HepG2 (cell line): Measurements from ENCODE around the gene CCDC73. TPM values are rescaled to one million over a fixed set of nuclear protein-coding genes. Genes with fewer than 3 reads are reported as not detected.

Experiments
- ATAC-seq: fragments of 200-7000 bp; cut with Tn5 transposase; 3 replicates; pipeline ENCODE4 v1.9.1; 2020; ENCODE audit warnings: mild to moderate bottlenecking, moderate library complexity
- BruUV-seq: library from RNA; stranded (reverse); fragments of 400-500 nt; replicated peaks from 2 replicates; lab custom pipeline; 2021; lab: Mats Ljungman, UMichigan
- CTCF ChIA-PET: fragments of 300-600 bp; formaldehyde crosslinking; extraction: SDS; loops from one replicate; lab custom pipeline; 2021; ENCODE audit warnings: low total read pairs, inconsistent platforms, low intra/inter-chr PET ratio; lab: Yijun Ruan, JAX
- POLR2A ChIA-PET: fragments of 350-600 bp; sonication (Branson Sonifier 250); formaldehyde crosslinking; loops from one replicate; lab custom pipeline; 2020; ENCODE audit warnings: antibody characterized with exemption, inconsistent platforms; lab: Yijun Ruan, JAX
- DNase-seq: peaks from one replicate; pipeline ENCODE4 v3.0.0-alpha.2; 2015; ENCODE audit warnings: low spot score
- FAIRE-seq: peaks from 3 replicates; lab custom pipeline; 2011; peaks lifted over from hg19 to GRCh38; lab: Jason Lieb, UNC
- H2AFZ ChIP-seq: one replicate; pipeline ENCODE4 v1.6.1; 2011; ENCODE audit warnings: low read length, inconsistent platforms
- H3K27ac ChIP-seq: fragments of 300-600 bp; 3 replicates; pipeline ENCODE4 v1.8.0; 2011; ENCODE audit warnings: mixed run types, mild to moderate bottlenecking, mixed read lengths, low read length, inconsistent platforms; ENCODE audit not compliant: insufficient read depth; ENCODE audit errors: extremely low read length
- H3K27me3 ChIP-seq, 2 experiments: fragments of 200-600 bp in 1 of 2; 2 replicates in 1 of 2; 3 replicates in 1 of 2; pipeline versions ENCODE4 v1.6.0 to v1.8.0; 2011; ENCODE audit warnings: low read length in 2 of 2, mild to moderate bottlenecking in 2 of 2, moderate library complexity in 2 of 2, inconsistent platforms in 1 of 2; ENCODE audit not compliant: insufficient read depth in 2 of 2, control insufficient read depth in 1 of 2
- H3K36me3 ChIP-seq, 2 experiments: fragments of 200-600 bp in 1 of 2; replicated peaks in 1 of 2; 2 replicates in 1 of 2; 3 replicates in 1 of 2; pipeline versions ENCODE4 v1.5.1 to v1.8.0; 2011; ENCODE audit warnings: low read length in 2 of 2, inconsistent platforms in 1 of 2; ENCODE audit not compliant: insufficient read depth in 2 of 2, control insufficient read depth in 1 of 2
- H3K4me1 ChIP-seq: 2 replicates; pipeline ENCODE4 v1.5.1; 2012; ENCODE audit warnings: low read length, inconsistent platforms; ENCODE audit not compliant: insufficient read depth
- H3K4me2 ChIP-seq: 2 replicates; pipeline ENCODE4 v1.6.0; 2011; ENCODE audit warnings: low read depth, low read length, inconsistent platforms
- H3K4me3 ChIP-seq, 3 experiments: fragments of 200-600 bp in 1 of 3; sonication (generic), shearing (Covaris generic) in 1 of 3; replicated peaks in 1 of 3; 2 replicates each; pipeline ENCODE4 v1.5.1; 2011 to 2016; ENCODE audit warnings: low read length in 3 of 3, inconsistent platforms in 2 of 3, low read depth in 2 of 3, mild to moderate bottlenecking in 2 of 3, control low read depth in 1 of 3, mixed read lengths in 1 of 3; ENCODE audit not compliant: insufficient read depth in 1 of 3
- H3K79me2 ChIP-seq: one replicate; pipeline ENCODE4 v1.6.1; 2011; ENCODE audit warnings: low read length, inconsistent platforms; ENCODE audit not compliant: insufficient read depth
- H3K9ac ChIP-seq: 2 replicates; pipeline ENCODE4 v1.6.0; 2011; ENCODE audit warnings: mild to moderate bottlenecking, low read depth, low read length, inconsistent platforms; ENCODE audit not compliant: insufficient read depth
- H3K9me3 ChIP-seq: 2 replicates; pipeline ENCODE4 v1.5.1; 2012; ENCODE audit warnings: mild to moderate bottlenecking, low read length
- H4K20me1 ChIP-seq: 2 replicates; pipeline ENCODE4 v1.6.0; 2011; ENCODE audit warnings: inconsistent platforms, mild to moderate bottlenecking, low read length, moderate library complexity; ENCODE audit not compliant: insufficient read depth
- ARID5B ChIP-seq: IDR thresholded peaks from 2 replicates; pipeline ENCODE4 v1.4.0; 2020; ENCODE audit warnings: mild to moderate bottlenecking, missing genetic modification reagents
- ARNT ChIP-seq: fragments of 450-650 bp; IDR thresholded peaks from 2 replicates; pipeline ENCODE4 v1.6.1; 2017
- CHCHD3 ChIP-seq: sonication (generic); formaldehyde crosslinking; IDR thresholded peaks from 2 replicates; pipeline ENCODE4 v1.8.0; 2022; ENCODE audit warnings: mild to moderate bottlenecking, missing genetic modification reagents, moderate library complexity
- FOXC1 ChIP-seq: sonication (generic); formaldehyde crosslinking; IDR thresholded peaks from 2 replicates; pipeline ENCODE4 v1.8.0; 2022; ENCODE audit warnings: mild to moderate bottlenecking, missing genetic modification reagents, borderline replicate concordance
- GATAD2A ChIP-seq: IDR thresholded peaks from 2 replicates; pipeline ENCODE4 v1.6.1; 2016
- HNF4A ChIP-seq: sonication (generic); formaldehyde crosslinking; IDR thresholded peaks from 2 replicates; pipeline ENCODE4 v1.4.0; 2020; ENCODE audit warnings: missing genetic modification reagents
- NR2F6 ChIP-seq, 2 experiments: IDR thresholded peaks; 2 replicates each; pipeline ENCODE4 v1.6.1; 2016; ENCODE audit warnings: antibody characterized with exemption in 1 of 2, mild to moderate bottlenecking in 1 of 2
- NRL ChIP-seq: sonication (generic); formaldehyde crosslinking; IDR thresholded peaks from 2 replicates; pipeline ENCODE4 v1.5.0; 2020; ENCODE audit warnings: missing genetic modification reagents, mild to moderate bottlenecking, moderate library complexity, borderline replicate concordance
- PAX8 ChIP-seq: sonication (generic); formaldehyde crosslinking; IDR thresholded peaks from 2 replicates; pipeline ENCODE4 v1.8.0; 2022; ENCODE audit warnings: mild to moderate bottlenecking, missing genetic modification reagents, borderline replicate concordance
- RAD51 ChIP-seq: fragments of 450-650 bp; IDR thresholded peaks from 2 replicates; pipeline ENCODE4 v1.6.1; 2016; ENCODE audit warnings: borderline replicate concordance
- SOX13 ChIP-seq, 3 experiments: fragments of 450-650 bp in 1 of 3; sonication (generic) in 1 of 3; formaldehyde crosslinking in 1 of 3; IDR thresholded peaks in 2 of 3; conservative IDR thresholded peaks in 1 of 3; 2 replicates each; pipeline versions ENCODE4 v1.5.0 to v1.6.1; 2016 to 2020; ENCODE audit warnings: antibody characterized with exemption in 1 of 3, mild to moderate bottlenecking in 1 of 3, missing compliant biosample characterization in 1 of 3, missing genetic modification reagents in 1 of 3, moderate library complexity in 1 of 3
- TCF7 ChIP-seq: sonication (generic); IDR thresholded peaks from 2 replicates; pipeline ENCODE4 v1.6.1; 2016; ENCODE audit warnings: antibody characterized with exemption, low read depth
- TFAP4 ChIP-seq: sonication (generic); IDR thresholded peaks from 2 replicates; pipeline ENCODE4 v1.6.1; 2016; ENCODE audit warnings: low read depth, borderline replicate concordance
- ZNF329 ChIP-seq: sonication (generic); formaldehyde crosslinking; IDR thresholded peaks from 2 replicates; pipeline ENCODE4 v1.9.0; 2021; ENCODE audit warnings: low read depth, mild to moderate bottlenecking, missing genetic modification reagents
- ZNF337 ChIP-seq: sonication (generic); formaldehyde crosslinking; IDR thresholded peaks from 2 replicates; pipeline ENCODE4 v1.5.1; 2020; ENCODE audit warnings: missing genetic modification reagents, low read depth, mild to moderate bottlenecking, borderline replicate concordance
- ZNF34 ChIP-seq: sonication (generic); formaldehyde crosslinking; IDR thresholded peaks from 2 replicates; pipeline ENCODE4 v1.4.0; 2020; ENCODE audit warnings: mild to moderate bottlenecking, missing genetic modification reagents, borderline replicate concordance
- WGBS: methylation state at CpG from one replicate; pipeline ENCODE4 v1.1.6; 2017; ENCODE audit warnings: low lambda C conversion rate; 5-methylcytosine and 5-hydroxymethylcytosine counted together
- in situ Hi-C: cut with HindIII; loops from 2 replicates; pipeline ENCODE4 v1.10.0; 2017; ENCODE audit warnings: low pct_unique_long_range_greater_than_20kb; ENCODE audit not compliant: extremely low pct_ligation_motif_present
- intact Hi-C: fragments of 100-400 bp; cut with micrococcal nuclease; formaldehyde crosslinking; loops from one replicate; pipeline ENCODE4 v1.10.0; 2022; ENCODE audit not compliant: unreplicated experiment
- polyA plus RNA-seq, 8 experiments: library from polyadenylated mRNA; depleted of rRNA in 3 of 8; stranded (reverse) in 7 of 8; unstranded in 1 of 8; fragments of >200 nt; fragmentation: Illumina TruSeq in 4 of 8; extraction: Trizol in 4 of 8; gene quantifications; 2 replicates each; pipeline versions ENCODE4 v1.2.1 to v1.2.3, GENCODE V29; 2011 to 2016; ENCODE audit warnings: low read depth in 4 of 8, missing spikeins in 1 of 8, mixed read lengths in 1 of 8; ENCODE audit not compliant: insufficient read depth in 1 of 8
- total RNA-seq, 5 experiments: library from RNA; depleted of rRNA; stranded (reverse); fragments of >200 nt; fragmentation: Illumina TruSeq; extraction: Trizol; gene quantifications; 2 replicates each; pipeline ENCODE4 v1.2.3, GENCODE V29; 2016; ENCODE audit warnings: low read depth in 1 of 5
- TF ChIP-seq, protein P1 (sequence below): sonication (generic); formaldehyde crosslinking; IDR thresholded peaks from 2 replicates; pipeline ENCODE4 v1.5.0; 2020; ENCODE audit warnings: mild to moderate bottlenecking, missing genetic modification reagents

The CCDC73 gene
- total and polyA plus RNA-seq, 2 of the 13 experiments (the other 11 are each of a cell fraction or from before 2014, with no cell fraction given), result 0.01 to 0.11 TPM

GRCh38 chr11:32613500-32614151, 180.8 kb downstream of the CCDC73 start:
- peaks cover 1% of the 10 kb centered on the region; the same call in 1 of the 2 replicates for H3K9me3 ChIP-seq
- H3K27me3 ChIP-seq, result no peaks in the 10 kb centered on the region
- H3K27ac ChIP-seq, result no peak overlapping the region
- ChIA-PET POLR2A (no interaction called here), CTCF (no interaction called here)
- no peaks in the 10 kb centered on the region for H4K20me1 ChIP-seq
- peaks cover 14% of the 10 kb centered on the region for H3K4me1 ChIP-seq
- no peaks in the 10 kb centered on the region for H3K36me3 ChIP-seq
- DNase-seq (peak; percentile 35), ATAC-seq (peak; percentile 40; the same call in 1 of the 3 replicates), FAIRE-seq (peak; percentile 26)
- no peak overlapping the region; a peak in 1 of 6 replicates for H3K4me3 ChIP-seq
- BruUV-seq, result no TSS peak
- intact Hi-C loops, result loop anchor here (2.0 kb wide), 1 partner anchor 291 kb away; no protein-coding TSS in a partner anchor
- 6% methylated on average over 4 of the region's 4 CpGs for WGBS
- no peaks in the 10 kb centered on the region for H3K79me2 ChIP-seq
- peak overlapping the region; percentile 38 for H3K4me2 ChIP-seq
- in situ Hi-C loops, result no loop called here
- H3K9ac ChIP-seq, result no peak overlapping the region
- H2AFZ ChIP-seq, result no peak overlapping the region
- TF ChIP-seq ZNF329 (no peak), CHCHD3 (CRISPR knock-in tag) (no peak), HNF4A (CRISPR knock-in tag) (0 out of 2 replicates have a peak, but pooled peaks have one; percentile 9), FOXC1 (CRISPR knock-in tag) (no peak), SOX13 (IDR thresholded peaks at IDR 0.05) (no peak), SOX13 (CRISPR knock-in tag; conservative IDR thresholded peaks at IDR 0.05 in 1 of 2, IDR thresholded peaks at IDR 0.05 in 1 of 2) (0 out of 4 replicates have a peak, but pooled peaks of 1 of the 2 experiments have one; percentile 12), ARID5B (peak; percentile 28; the same call in 1 of the 2 replicates), NRL (CRISPR knock-in tag) (no peak), ZNF337 (CRISPR knock-in tag) (no peak), ARNT (no peak), TCF7 (peak; percentile 53; the same call in 1 of the 2 replicates), RAD51 (no peak), ZNF34 (CRISPR knock-in tag) (no peak), GATAD2A (CRISPR knock-in tag) (0 out of 2 replicates have a peak, but pooled peaks have one; percentile 10), TFAP4 (peak; percentile 62; the same call in 1 of the 2 replicates), NR2F6 (IDR thresholded peaks at IDR 0.05) (peak; percentile 30; the same call in 1 of the 2 replicates), NR2F6 (CRISPR knock-in tag; IDR thresholded peaks at IDR 0.05) (no peak), PAX8 (CRISPR knock-in tag) (no peak)
- TF ChIP-seq, protein P1, sequence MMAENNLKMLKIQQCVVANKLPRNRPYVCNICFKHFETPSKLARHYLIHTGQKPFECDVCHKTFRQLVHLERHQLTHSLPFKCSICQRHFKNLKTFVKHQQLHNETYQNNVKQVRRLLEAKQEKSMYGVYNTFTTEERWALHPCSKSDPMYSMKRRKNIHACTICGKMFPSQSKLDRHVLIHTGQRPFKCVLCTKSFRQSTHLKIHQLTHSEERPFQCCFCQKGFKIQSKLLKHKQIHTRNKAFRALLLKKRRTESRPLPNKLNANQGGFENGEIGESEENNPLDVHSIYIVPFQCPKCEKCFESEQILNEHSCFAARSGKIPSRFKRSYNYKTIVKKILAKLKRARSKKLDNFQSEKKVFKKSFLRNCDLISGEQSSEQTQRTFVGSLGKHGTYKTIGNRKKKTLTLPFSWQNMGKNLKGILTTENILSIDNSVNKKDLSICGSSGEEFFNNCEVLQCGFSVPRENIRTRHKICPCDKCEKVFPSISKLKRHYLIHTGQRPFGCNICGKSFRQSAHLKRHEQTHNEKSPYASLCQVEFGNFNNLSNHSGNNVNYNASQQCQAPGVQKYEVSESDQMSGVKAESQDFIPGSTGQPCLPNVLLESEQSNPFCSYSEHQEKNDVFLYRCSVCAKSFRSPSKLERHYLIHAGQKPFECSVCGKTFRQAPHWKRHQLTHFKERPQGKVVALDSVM, result no peak
